ENCODE data around the gene OSBPL10.
"Not testable (repeated sequence)": the region's sequence is repeated elsewhere in the genome, so short reads cannot be mapped to it uniquely, and the experiment has no call there.

OSBPL10 gene

GRCh38 chr3:31981206-31982181 lies at the start of gene OSBPL10, which contains the start of gene ZNF860:
OSBPL10 (minus strand) TSS chr3:31981262; CDS start chr3:31981179, 83 bp downstream.
ZNF860 (plus strand) TSS chr3:31981750; CDS start chr3:31989080, 7,330 bp downstream.
- peak; percentile 60 for DNase-seq

GRCh38 chr3:32026593-32026992 lies 45.5 kb upstream of the OSBPL10 start:
- no peak for DNase-seq

GRCh38 chr3:32022947-32023346 lies 41.9 kb upstream of the OSBPL10 start:
- no peak for DNase-seq

GRCh38 chr3:32021748-32022147 lies 40.7 kb upstream of the OSBPL10 start:
- no peak for DNase-seq

GRCh38 chr3:32021155-32021554 lies 40.1 kb upstream of the OSBPL10 start:
- DNase-seq = no peak

GRCh38 chr3:32018757-32019564 lies 37.9 kb upstream of the OSBPL10 start:
- peak; percentile 29 for DNase-seq

- DNase-seq = no peak
These were observed 36.2 kb upstream of the OSBPL10 start for GRCh38 chr3:32017286-32017685.

- DNase-seq = not testable (repeated sequence)
These were observed 34.6 kb upstream of the OSBPL10 start for GRCh38 chr3:32015638-32016037.

- not testable (repeated sequence) for DNase-seq
These were observed 29.6 kb upstream of the OSBPL10 start for GRCh38 chr3:32010699-32011098.

- no peak for DNase-seq
These were observed 28.9 kb upstream of the OSBPL10 start for GRCh38 chr3:32009957-32010356.

- DNase-seq = no peak
These were observed 28.0 kb upstream of the OSBPL10 start for GRCh38 chr3:32009101-32009500.

GRCh38 chr3:32004113-32004765 lies 23.2 kb upstream of the OSBPL10 start:
- DNase-seq = no peak

GRCh38 chr3:32003380-32003779 lies 22.3 kb upstream of the OSBPL10 start:
- no peak for DNase-seq

GRCh38 chr3:32002561-32003368 lies 21.7 kb upstream of the OSBPL10 start:
- DNase-seq = no peak

GRCh38 chr3:32000877-32001276 lies 19.8 kb upstream of the OSBPL10 start:
- no peak for DNase-seq

- peak; percentile 20 for DNase-seq
These were observed 18.9 kb upstream of the OSBPL10 start for GRCh38 chr3:31999907-32000439.

GRCh38 chr3:31997500-31997899 lies 16.4 kb upstream of the OSBPL10 start:
- DNase-seq = no peak

GRCh38 chr3:31996195-31996594 lies 15.1 kb upstream of the OSBPL10 start:
- DNase-seq = peak; percentile 45

- DNase-seq = not testable (repeated sequence)
These were observed 14.0 kb upstream of the OSBPL10 start for GRCh38 chr3:31995026-31995425.

- DNase-seq = no peak
These were observed 12.8 kb upstream of the OSBPL10 start for GRCh38 chr3:31993843-31994242.

- not testable (repeated sequence) for DNase-seq
These were observed 11.9 kb upstream of the OSBPL10 start for GRCh38 chr3:31992995-31993394.

- no peak for DNase-seq
These were observed 7.2 kb upstream of the OSBPL10 start for GRCh38 chr3:31988271-31988670.

All from activated CD4-positive, alpha-beta T cell treated with anti-CD3 and anti-CD28 coated beads, Interleukin-2, Interleukin-6, amounts not matched to agents 100 ng/mL and 50 ng/mL, durations not matched to agents 16 hours and 8 hours (primary cell).